ENCODE measurements around the gene SERPINB7.

SERPINB7 gene

GRCh38 chr18:63837590-63837989 lies 62.4 kb downstream of the SERPINB7 start:
- no peak for DNase-seq (ENCODE audit: low read depth in 2 of 2, low spot score in 1 of 2)

GRCh38 chr18:63843008-63843407 lies 67.8 kb downstream of the SERPINB7 start:
- no peak for DNase-seq (ENCODE audit: low read depth in 2 of 2, low spot score in 1 of 2)

DNA sequence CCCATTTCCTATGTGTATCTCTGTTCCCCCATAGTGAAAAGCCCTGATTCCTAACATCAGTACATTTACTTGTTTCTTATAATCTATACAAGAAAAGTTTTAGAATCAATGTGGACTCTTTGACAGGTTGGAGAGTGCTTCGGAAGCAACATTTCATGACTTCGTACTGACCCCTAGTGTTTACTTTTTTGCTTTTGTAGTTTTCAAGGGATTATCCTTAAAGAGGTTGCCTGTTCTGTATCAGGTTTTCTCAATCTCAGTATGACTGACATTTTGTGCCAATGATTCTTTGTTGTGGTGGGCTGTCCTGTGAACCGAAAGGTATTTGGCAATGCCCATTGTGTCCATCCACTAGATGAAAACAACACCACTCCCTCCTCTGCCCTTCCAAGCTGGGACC lies 69.0 kb downstream of the SERPINB7 start:
- DNase-seq (ENCODE audit: low read depth in 2 of 2, low spot score in 1 of 2), result no peak

GRCh38 chr18:63848159-63848558 lies 72.9 kb downstream of the SERPINB7 start:
- DNase-seq (ENCODE audit: low read depth in 2 of 2, low spot score in 1 of 2), result no peak

GRCh38 chr18:63850020-63850419 lies 74.8 kb downstream of the SERPINB7 start:
- DNase-seq (ENCODE audit: low read depth in 2 of 2, low spot score in 1 of 2), result no peak

- DNase-seq (ENCODE audit: low read depth in 2 of 2, low spot score in 1 of 2), result no peak
Observed at GRCh38 chr18:63850636-63851035, 75.4 kb downstream of the SERPINB7 start.
